ENCODE results near the gene ANGPTL7.

GRCh38 chr1:11158291-11158690, 30.9 kb upstream of the ANGPTL7 start:
- TF ChIP-seq, protein P1, sequence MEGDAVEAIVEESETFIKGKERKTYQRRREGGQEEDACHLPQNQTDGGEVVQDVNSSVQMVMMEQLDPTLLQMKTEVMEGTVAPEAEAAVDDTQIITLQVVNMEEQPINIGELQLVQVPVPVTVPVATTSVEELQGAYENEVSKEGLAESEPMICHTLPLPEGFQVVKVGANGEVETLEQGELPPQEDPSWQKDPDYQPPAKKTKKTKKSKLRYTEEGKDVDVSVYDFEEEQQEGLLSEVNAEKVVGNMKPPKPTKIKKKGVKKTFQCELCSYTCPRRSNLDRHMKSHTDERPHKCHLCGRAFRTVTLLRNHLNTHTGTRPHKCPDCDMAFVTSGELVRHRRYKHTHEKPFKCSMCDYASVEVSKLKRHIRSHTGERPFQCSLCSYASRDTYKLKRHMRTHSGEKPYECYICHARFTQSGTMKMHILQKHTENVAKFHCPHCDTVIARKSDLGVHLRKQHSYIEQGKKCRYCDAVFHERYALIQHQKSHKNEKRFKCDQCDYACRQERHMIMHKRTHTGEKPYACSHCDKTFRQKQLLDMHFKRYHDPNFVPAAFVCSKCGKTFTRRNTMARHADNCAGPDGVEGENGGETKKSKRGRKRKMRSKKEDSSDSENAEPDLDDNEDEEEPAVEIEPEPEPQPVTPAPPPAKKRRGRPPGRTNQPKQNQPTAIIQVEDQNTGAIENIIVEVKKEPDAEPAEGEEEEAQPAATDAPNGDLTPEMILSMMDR (IDR thresholded peaks at IDR 0.05), result no peak
- no peak for TF ChIP-seq POLR2A (IDR thresholded peaks at IDR 0.05)
